Heart right ventricle (tissue), 16 donors: Measurements from ENCODE around the gene KATNAL1. TPM values are rescaled to one million over a fixed set of nuclear protein-coding genes. Genes with fewer than 3 reads are reported as not detected.
A peak's percentile ranks its signal among the peaks of the same experiment; 100 is the strongest.
"Not testable (repeated sequence)": the region's sequence is repeated elsewhere in the genome, so short reads cannot be mapped to it uniquely, and the experiment has no call there.

ENCODE experiments used
- ATAC-seq, 8 donors: fragments of 200-7000 bp; cut with Tn5 transposase; one replicate each; pipeline ENCODE4 v1.9.1; 2020; ENCODE audit warnings: mild to moderate bottlenecking in 8 of 8, moderate library complexity in 8 of 8, moderate number of reproducible peaks in 1 of 8
- DNase-seq, 2 donors: peaks; one replicate each; pipeline ENCODE4 v3.0.0-alpha.2; 2020
- H3K27ac ChIP-seq, 10 donors: fragments of 200-600 bp; sonication (generic) in 2 of 10; one replicate each; pipeline versions ENCODE4 v1.5.0 to v1.8.0; 2020 to 2022; ENCODE audit warnings: mild to moderate bottlenecking in 3 of 10
- H3K27me3 ChIP-seq, 7 donors: fragments of 200-600 bp; one replicate each; pipeline ENCODE4 v1.8.0; 2021 to 2022; ENCODE audit warnings: mild to moderate bottlenecking in 2 of 7
- H3K36me3 ChIP-seq, 9 donors: fragments of 200-600 bp; sonication (generic) in 1 of 9; one replicate each; pipeline versions ENCODE4 v1.5.0 to v1.8.0; 2020 to 2022; ENCODE audit warnings: mild to moderate bottlenecking in 2 of 9
- H3K4me1 ChIP-seq, 9 donors: fragments of 200-600 bp; sonication (generic) in 1 of 9; one replicate each; pipeline versions ENCODE4 v1.5.0 to v1.8.0; 2020 to 2022; ENCODE audit warnings: mild to moderate bottlenecking in 4 of 9
- H3K4me3 ChIP-seq, 10 donors: fragments of 200-600 bp; sonication (generic) in 2 of 10; one replicate each; pipeline versions ENCODE4 v1.5.0 to v1.8.0; 2020 to 2022; ENCODE audit warnings: mild to moderate bottlenecking in 7 of 10, moderate library complexity in 2 of 10
- H3K9me3 ChIP-seq, 11 donors: fragments of 200-600 bp in 10 of 11; sonication (generic) in 2 of 11; one replicate each; pipeline versions ENCODE4 v1.5.0 to v1.8.0; 2013 to 2022; ENCODE audit warnings: mild to moderate bottlenecking in 2 of 11, control low read depth in 1 of 11, moderate library complexity in 1 of 11
- WGBS, 2 donors: extraction: QIAGEN DNeasy Blood & Tissue Kit; methylation state at CpG; one replicate each; pipeline ENCODE4 v1.1.7; 2013; ENCODE audit warnings: inconsistent platforms in 1 of 2; 5-methylcytosine and 5-hydroxymethylcytosine counted together
- intact Hi-C, 10 donors: fragments of 100-400 bp; cut with DNase I; formaldehyde crosslinking; loops; one replicate each; pipeline versions ENCODE4 v1.11.1 to v1.14.2; 2022
- polyA plus RNA-seq, 2 donors: library from polyadenylated mRNA; stranded (reverse); fragments of 200-250 nt; gene quantifications; one replicate each; pipeline ENCODE4 v1.2.3, GENCODE V29; 2013
- total RNA-seq, 10 donors: library from RNA; stranded (reverse); fragmentation: NEBNext Ultra II Directional in 3 of 10; extraction: Animal tissue kit (Norgen Biotek cat#: 25700) in 3 of 10; gene quantifications; one replicate each; pipeline versions ENCODE4 v1.2.1 to v1.2.4, GENCODE V29; 2021 to 2023
- TF ChIP-seq, protein P1 (sequence below), 9 donors: fragments of 200-600 bp; sonication (generic) in 2 of 9; IDR thresholded peaks; one replicate each; pipeline versions ENCODE4 v1.5.0 to v1.8.0; 2021 to 2022; ENCODE audit warnings: antibody characterized with exemption in 9 of 9, mild to moderate bottlenecking in 5 of 9, moderate library complexity in 1 of 9
- donor health status: Arrhythmogenic right ventricular cardiomyopathy.
- donor health status: ischemic (EF 13 %, LVEDD 7.1; RV severe dilation, severe dysfunction).
- donor health status: healthy with polysubstance abuse.
- donor health status: DM: no; HTN: yes; CAD: no.
- donor health status: DM: no; HTN: no; CAD: no.
- donor health status: ischemic (EF 25% LVEDD 6.9; RV normal size, moderate dysfunction).
- donor health status: ischemic (EF 25% LVEDD 5.7; RV mildly dilated, moderate dysfunction).
- donor health status: healthy.
- donor health status: DM: yes; HTN: yes; CAD: no.
- donor health status: Ischemic cardiomyopathy.
- donor health status: ischemic (EF 35%, LVEDD 5.7; RV mildly dilated, moderate dysfunction).
- donor health status: nonischemic (EF 11% LVEDD 7.7; RV severe dilation, severe dysfunction).
- donor health status: DM: yes; HTN: yes; CAD: no.
- donor health status: PGD.
- donor health status: ischemic (EF 29% LVEDD 5.4; RV normal size, mild dysfunction).
- donor health status: nonischemic (EF 23%, LVEDD 6.1; RV moderate dilation, normal function).

Gene KATNAL1
- total and polyA plus RNA-seq, 12 donors: 5.1 to 61.9 (median 51.9) TPM

DNA sequence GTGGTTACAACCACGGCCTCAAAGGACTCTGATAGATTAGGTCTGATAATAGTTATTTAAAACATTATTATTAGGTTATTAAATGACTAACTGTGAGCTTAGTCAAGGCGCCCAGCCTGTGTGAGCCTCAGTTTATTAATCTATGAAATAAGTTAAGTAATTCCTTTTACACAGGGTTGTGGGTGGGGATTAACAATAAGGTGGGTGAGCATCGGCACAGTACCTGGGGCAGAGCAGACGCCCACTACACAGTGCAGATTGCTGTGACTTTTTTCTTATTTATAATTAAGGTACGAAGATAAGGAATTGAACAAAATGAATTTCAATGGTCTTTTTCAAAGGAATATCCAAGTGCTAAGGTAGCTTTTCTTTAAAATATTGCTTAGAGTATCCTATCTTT, 132.2 kb downstream of the KATNAL1 start:
- intact Hi-C loops: no loop called here
- TF ChIP-seq, protein P1, sequence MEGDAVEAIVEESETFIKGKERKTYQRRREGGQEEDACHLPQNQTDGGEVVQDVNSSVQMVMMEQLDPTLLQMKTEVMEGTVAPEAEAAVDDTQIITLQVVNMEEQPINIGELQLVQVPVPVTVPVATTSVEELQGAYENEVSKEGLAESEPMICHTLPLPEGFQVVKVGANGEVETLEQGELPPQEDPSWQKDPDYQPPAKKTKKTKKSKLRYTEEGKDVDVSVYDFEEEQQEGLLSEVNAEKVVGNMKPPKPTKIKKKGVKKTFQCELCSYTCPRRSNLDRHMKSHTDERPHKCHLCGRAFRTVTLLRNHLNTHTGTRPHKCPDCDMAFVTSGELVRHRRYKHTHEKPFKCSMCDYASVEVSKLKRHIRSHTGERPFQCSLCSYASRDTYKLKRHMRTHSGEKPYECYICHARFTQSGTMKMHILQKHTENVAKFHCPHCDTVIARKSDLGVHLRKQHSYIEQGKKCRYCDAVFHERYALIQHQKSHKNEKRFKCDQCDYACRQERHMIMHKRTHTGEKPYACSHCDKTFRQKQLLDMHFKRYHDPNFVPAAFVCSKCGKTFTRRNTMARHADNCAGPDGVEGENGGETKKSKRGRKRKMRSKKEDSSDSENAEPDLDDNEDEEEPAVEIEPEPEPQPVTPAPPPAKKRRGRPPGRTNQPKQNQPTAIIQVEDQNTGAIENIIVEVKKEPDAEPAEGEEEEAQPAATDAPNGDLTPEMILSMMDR (IDR thresholded peaks at IDR 0.05): no peak
- Histone ChIP-seq H3K4me3 (no peak overlapping the region), H3K9me3 (no peaks in the 10 kb centered on the region), H3K27ac (no peak overlapping the region), H3K4me1 (no peaks in the 10 kb centered on the region), H3K27me3 (no peaks in the 10 kb centered on the region), H3K36me3 (no peaks in the 10 kb centered on the region)
- ATAC-seq (no peak), DNase-seq (no peak)
- 89 to 96% methylated on average over 5 of the region's 5 CpGs for WGBS, 2 donors

DNA sequence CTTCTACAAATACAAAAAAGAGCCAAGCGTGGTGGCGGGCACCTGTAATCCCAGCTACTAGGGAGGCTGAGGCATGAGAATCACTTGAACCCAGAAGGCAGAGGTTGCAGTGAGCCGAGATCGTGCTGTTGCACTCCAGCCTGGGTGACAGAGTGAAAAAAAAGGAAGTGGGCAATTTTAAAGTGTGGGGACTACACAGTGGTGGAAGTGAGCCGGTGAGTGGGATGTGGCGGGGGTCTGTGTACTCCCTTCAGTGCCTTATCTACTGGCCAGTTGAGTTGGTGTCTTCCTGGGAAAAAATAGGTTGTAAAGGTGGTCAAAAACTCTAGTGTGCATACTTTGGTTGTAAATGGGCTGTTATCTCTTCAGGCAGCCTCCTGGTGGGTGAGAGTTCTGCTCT, 133.1 kb downstream of the KATNAL1 start:
- intact Hi-C loops: loop anchor here in 1 of 10 donors (5.0 kb wide), 1 partner anchor 1577 kb away; no protein-coding TSS in a partner anchor
- not testable (repeated sequence) for DNase-seq, H3K4me1 ChIP-seq, H3K36me3 ChIP-seq, H3K9me3 ChIP-seq, ATAC-seq, H3K27me3 ChIP-seq, H3K4me3 ChIP-seq, H3K27ac ChIP-seq
- 83 to 94% methylated on average over 6 of the region's 6 CpGs for WGBS, 2 donors

DNA sequence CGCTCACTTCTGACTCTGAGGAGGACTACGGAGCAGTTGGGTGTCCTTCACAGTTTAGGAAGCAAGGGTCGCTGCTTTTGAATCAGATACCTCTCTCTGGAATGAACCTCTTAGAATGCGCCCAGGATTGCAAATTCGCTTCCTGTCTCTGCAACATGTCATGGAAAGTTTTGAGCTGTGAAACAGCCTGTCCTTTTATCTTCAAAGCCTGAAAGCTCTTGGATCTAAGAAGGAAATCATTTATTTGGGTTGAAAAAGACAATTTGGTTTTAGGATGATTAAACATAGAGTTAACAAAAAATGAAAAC, 134.1 kb downstream of the KATNAL1 start:
- Histone ChIP-seq H3K27me3 (no peaks in the 10 kb centered on the region), H3K27ac (no peak overlapping the region), H3K9me3 (no peaks in the 10 kb centered on the region), H3K4me1 (no peaks in the 10 kb centered on the region), H3K4me3 (no peak overlapping the region), H3K36me3 (no peaks in the 10 kb centered on the region)
- 64 to 68% methylated on average over 5 of the region's 5 CpGs for WGBS, 2 donors
- DNase-seq (no peak), ATAC-seq (no peak)
- TF ChIP-seq, protein P1 (IDR thresholded peaks at IDR 0.05): no peak
- intact Hi-C loops: loop anchor here in 1 of 10 donors (5.0 kb wide), 1 partner anchor 1576 kb away; no protein-coding TSS in a partner anchor

DNA sequence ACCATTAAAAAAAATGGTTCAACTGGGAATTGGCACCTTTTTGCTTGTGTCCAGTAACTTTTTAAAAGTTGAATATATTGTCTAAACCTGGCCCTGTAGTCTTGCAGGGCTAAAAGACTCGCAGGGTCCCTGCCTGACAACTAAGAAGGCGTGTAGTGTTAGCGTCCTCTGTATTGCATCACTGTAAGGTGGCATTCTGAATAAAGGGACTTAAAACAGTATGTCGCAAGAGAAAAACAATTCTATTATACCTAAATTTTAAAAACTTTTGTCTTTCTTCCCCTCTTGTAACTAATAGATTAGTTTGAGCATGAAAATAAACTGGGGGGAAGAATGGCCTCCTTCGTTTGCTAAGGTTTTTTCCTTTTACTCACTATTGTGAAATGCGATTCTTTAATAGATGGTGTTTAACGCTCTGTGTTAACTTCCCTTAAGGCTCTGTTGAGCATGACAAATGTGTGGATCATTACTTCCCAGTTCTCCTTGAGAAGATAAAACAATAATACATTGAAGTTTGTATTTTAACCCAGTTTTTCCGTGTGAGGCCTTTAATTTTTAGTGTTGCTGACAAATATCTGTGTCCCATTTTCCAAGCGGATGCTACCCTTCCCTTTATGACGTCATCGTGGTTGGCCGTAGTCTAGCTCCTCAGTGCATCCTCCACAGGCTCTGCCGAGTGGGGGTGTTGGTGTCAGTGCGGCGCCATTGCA, 134.6 kb downstream of the KATNAL1 start:
- ATAC-seq (peak in 1 of 8 donors; percentile 47), DNase-seq (no peak)
- Histone ChIP-seq H3K27me3 (no peaks in the 10 kb centered on the region), H3K9me3 (no peaks in the 10 kb centered on the region), H3K36me3 (no peaks in the 10 kb centered on the region), H3K4me1 (no peaks in the 10 kb centered on the region), H3K4me3 (no peak overlapping the region), H3K27ac (no peak overlapping the region)
- intact Hi-C loops: loop anchor here in 1 of 10 donors (5.0 kb wide), 1 partner anchor 1575 kb away; no protein-coding TSS in a partner anchor
- WGBS, 2 donors: 81 to 89% methylated on average over 15 of the region's 15 CpGs
- TF ChIP-seq, protein P1 (IDR thresholded peaks at IDR 0.05): no peak

DNA sequence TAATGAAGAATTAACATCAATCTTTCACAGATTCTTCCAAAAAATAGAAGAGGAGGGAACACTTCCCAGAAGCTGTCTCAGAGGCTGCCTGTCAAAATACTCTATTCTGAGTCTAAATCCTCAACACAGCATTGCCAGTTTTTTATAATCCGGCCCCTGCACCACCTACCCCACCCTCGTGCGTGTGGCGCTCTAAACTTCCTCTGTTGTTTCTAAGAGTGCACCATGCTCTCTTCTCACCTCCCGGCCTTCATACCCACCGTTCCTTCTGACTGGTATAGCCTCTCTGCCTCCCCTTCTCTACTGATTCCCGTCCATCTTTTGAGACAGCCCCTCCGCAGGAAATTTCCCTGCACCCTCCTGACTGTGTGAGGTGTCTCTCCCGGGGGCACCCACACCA, 136.8 kb downstream of the KATNAL1 start:
- TF ChIP-seq, protein P1 (IDR thresholded peaks at IDR 0.05): no peak
- DNase-seq (no peak), ATAC-seq (no peak)
- no peak overlapping the region for H3K27ac ChIP-seq
- H3K4me3 ChIP-seq: no peak overlapping the region
- intact Hi-C loops: loop anchor here in 1 of 10 donors (5.0 kb wide), 1 partner anchor 1573 kb away; no protein-coding TSS in a partner anchor
- no peaks in the 10 kb centered on the region for H3K36me3 ChIP-seq
- no peaks in the 10 kb centered on the region for H3K4me1 ChIP-seq
- 83 to 84% methylated on average over 9 of the region's 9 CpGs for WGBS, 2 donors
- no peaks in the 10 kb centered on the region for H3K9me3 ChIP-seq
- no peaks in the 10 kb centered on the region for H3K27me3 ChIP-seq
